DOHH2 (cell line): Measurements from ENCODE around the gene PDGFRA.

Source experiments
- H3F3A ChIP-seq: fragments of 200-600 bp; sonication (generic), shearing (Covaris generic); 2 replicates; pipeline ENCODE4 v1.6.0; 2016; ENCODE audit warnings: antibody characterized with exemption, mild to moderate bottlenecking; ENCODE audit not compliant: control insufficient read depth, insufficient read depth
- H3K27ac ChIP-seq: fragments of 200-600 bp; sonication (generic); 2 replicates; pipeline ENCODE4 v1.5.1; 2014; ENCODE audit warnings: low read depth, mild to moderate bottlenecking, low read length, moderate library complexity
- H3K27me3 ChIP-seq: fragments of 200-600 bp; sonication (generic); 2 replicates; pipeline ENCODE4 v1.6.1; 2014; ENCODE audit warnings: mild to moderate bottlenecking, low read length, mixed read lengths; ENCODE audit not compliant: control insufficient read depth
- H3K36me3 ChIP-seq: fragments of 200-600 bp; sonication (generic); 2 replicates; pipeline ENCODE4 v1.6.1; 2014; ENCODE audit warnings: mild to moderate bottlenecking, low read length, moderate library complexity, mixed read lengths; ENCODE audit not compliant: control insufficient read depth
- H3K4me1 ChIP-seq: fragments of 200-600 bp; sonication (generic); 2 replicates; pipeline ENCODE4 v1.6.1; 2014; ENCODE audit warnings: mild to moderate bottlenecking, low read length, mixed read lengths; ENCODE audit not compliant: control insufficient read depth
- H3K4me2 ChIP-seq: fragments of 200-600 bp; sonication (generic); 2 replicates; pipeline ENCODE4 v1.6.0; 2014; ENCODE audit warnings: mild to moderate bottlenecking, low read length, moderate library complexity
- H3K4me3 ChIP-seq: fragments of 200-600 bp; sonication (generic); 2 replicates; pipeline ENCODE4 v1.5.1; 2014; ENCODE audit warnings: mild to moderate bottlenecking, low read length, mixed read lengths
- H3K79me2 ChIP-seq: fragments of 200-600 bp; sonication (generic); 2 replicates; pipeline ENCODE4 v1.6.1; 2014; ENCODE audit warnings: mild to moderate bottlenecking, low read length, mixed read lengths; ENCODE audit not compliant: control insufficient read depth
- H3K9me2 ChIP-seq: fragments of 200-600 bp; sonication (generic); replicated peaks from 2 replicates; pipeline ENCODE4 v1.6.1; 2014; ENCODE audit warnings: mild to moderate bottlenecking, low read length, mixed read lengths; ENCODE audit not compliant: control insufficient read depth
- H3K9me3 ChIP-seq: fragments of 200-600 bp; sonication (generic); 2 replicates; pipeline ENCODE4 v1.6.1; 2014; ENCODE audit warnings: antibody characterized with exemption, low read length, mixed read lengths; ENCODE audit not compliant: control insufficient read depth, insufficient read depth
- H4K20me1 ChIP-seq: fragments of 200-600 bp; sonication (generic); 2 replicates; pipeline ENCODE4 v1.6.0; 2014; ENCODE audit warnings: low read depth, mild to moderate bottlenecking, antibody characterized with exemption, low read length, moderate library complexity; ENCODE audit not compliant: control insufficient read depth, insufficient read depth
- CTCF ChIP-seq: fragments of 200-600 bp; sonication (generic); IDR thresholded peaks from one replicate; pipeline ENCODE4 v1.5.1; 2014; ENCODE audit warnings: antibody characterized with exemption, mild to moderate bottlenecking, low read depth, low read length; ENCODE audit not compliant: poor library complexity, severe bottlenecking
- EZH2phosphoT487 ChIP-seq: fragments of 200-600 bp; sonication (generic); IDR thresholded peaks from 2 replicates; pipeline ENCODE4 v1.6.1; 2017; ENCODE audit warnings: borderline replicate concordance, mild to moderate bottlenecking, antibody characterized with exemption, low read length, moderate library complexity, mixed read lengths

Gene PDGFRA

DNA sequence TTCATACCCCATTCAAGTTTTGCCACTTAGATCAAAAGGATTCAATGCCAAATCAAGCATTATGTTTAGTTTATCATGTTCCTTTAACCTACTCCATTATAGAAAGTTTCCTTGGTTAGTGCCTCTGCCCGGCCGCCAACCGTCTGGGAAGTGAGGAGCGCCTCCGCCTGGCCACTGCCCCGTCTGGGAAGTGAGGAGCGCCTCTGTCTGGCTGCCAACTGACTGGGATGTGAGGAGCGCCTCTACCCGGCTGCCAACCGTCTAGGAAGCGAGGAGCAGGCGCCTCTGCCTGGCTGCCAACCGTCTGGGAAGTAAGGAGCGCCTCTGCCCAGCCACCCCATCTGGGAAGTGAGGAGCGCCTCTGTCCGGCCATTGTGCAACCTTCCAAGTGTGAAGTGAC is 36.3 kb upstream of the PDGFRA start:
- no peaks in the 10 kb centered on the region for H3K27me3 ChIP-seq
- H3K79me2 ChIP-seq = no peaks in the 10 kb centered on the region
- H3K4me1 ChIP-seq = peaks cover 7% of the 10 kb centered on the region
- no peak overlapping the region for H3K27ac ChIP-seq
- no peaks in the 10 kb centered on the region for H4K20me1 ChIP-seq
- H3F3A ChIP-seq = no peaks in the 10 kb centered on the region
- TF ChIP-seq EZH2phosphoT487 (no peak), CTCF (no peak)
- H3K4me3 ChIP-seq = no peak overlapping the region
- no peak overlapping the region for H3K4me2 ChIP-seq
- no peaks in the 10 kb centered on the region for H3K9me2 ChIP-seq
- H3K36me3 ChIP-seq = no peaks in the 10 kb centered on the region
- no peaks in the 10 kb centered on the region for H3K9me3 ChIP-seq

DNA sequence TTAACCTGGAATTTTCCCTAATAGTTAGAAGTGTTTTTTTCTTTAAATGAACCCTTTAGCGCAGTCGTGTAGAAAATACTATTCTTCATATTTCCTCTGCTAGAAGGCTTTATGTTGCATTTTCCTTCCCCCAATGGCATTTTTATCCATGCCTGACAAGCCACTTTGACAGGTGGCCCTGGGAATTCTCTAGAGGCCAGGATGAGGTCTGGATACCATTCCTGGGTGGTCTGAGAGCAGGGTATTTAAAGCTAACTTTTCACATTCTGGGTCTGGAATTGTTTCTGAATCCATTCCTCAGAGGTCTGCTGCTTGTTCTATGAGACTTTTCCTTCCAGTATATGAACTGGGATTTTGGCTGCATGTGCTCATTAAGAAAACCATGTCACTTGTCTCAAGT is 31.2 kb upstream of the PDGFRA start:
- H4K20me1 ChIP-seq = no peaks in the 10 kb centered on the region
- H3F3A ChIP-seq = no peaks in the 10 kb centered on the region
- no peaks in the 10 kb centered on the region for H3K79me2 ChIP-seq
- no peaks in the 10 kb centered on the region for H3K27me3 ChIP-seq
- H3K9me2 ChIP-seq = no peaks in the 10 kb centered on the region
- no peaks in the 10 kb centered on the region for H3K9me3 ChIP-seq
- TF ChIP-seq EZH2phosphoT487 (no peak), CTCF (no peak)
- H3K4me1 ChIP-seq = no peaks in the 10 kb centered on the region
- H3K27ac ChIP-seq = no peak overlapping the region
- no peaks in the 10 kb centered on the region for H3K36me3 ChIP-seq
- H3K4me2 ChIP-seq = no peak overlapping the region
- H3K4me3 ChIP-seq = no peak overlapping the region

GRCh38 chr4:54199919-54200318 is 29.2 kb upstream of the PDGFRA start:
- H3K4me2 ChIP-seq = no peak overlapping the region
- no peaks in the 10 kb centered on the region for H3K36me3 ChIP-seq
- H4K20me1 ChIP-seq = no peaks in the 10 kb centered on the region
- H3K27me3 ChIP-seq = no peaks in the 10 kb centered on the region
- TF ChIP-seq CTCF = no peak
- TF ChIP-seq EZH2phosphoT487 = no peak
- no peaks in the 10 kb centered on the region for H3K9me2 ChIP-seq
- H3K79me2 ChIP-seq = no peaks in the 10 kb centered on the region
- no peaks in the 10 kb centered on the region for H3K4me1 ChIP-seq
- H3K4me3 ChIP-seq = no peak overlapping the region
- no peaks in the 10 kb centered on the region for H3F3A ChIP-seq
- H3K9me3 ChIP-seq = no peaks in the 10 kb centered on the region
- H3K27ac ChIP-seq = no peak overlapping the region

- H3K4me1 ChIP-seq = no peaks in the 10 kb centered on the region
- H3K4me2 ChIP-seq = no peak overlapping the region
- no peak for TF ChIP-seq CTCF
- no peak for TF ChIP-seq EZH2phosphoT487
- H3K79me2 ChIP-seq = no peaks in the 10 kb centered on the region
- H3K36me3 ChIP-seq = no peaks in the 10 kb centered on the region
- H4K20me1 ChIP-seq = no peaks in the 10 kb centered on the region
- no peaks in the 10 kb centered on the region for H3K9me3 ChIP-seq
- H3F3A ChIP-seq = no peaks in the 10 kb centered on the region
- H3K4me3 ChIP-seq = no peak overlapping the region
- no peak overlapping the region for H3K27ac ChIP-seq
- no peaks in the 10 kb centered on the region for H3K27me3 ChIP-seq
- H3K9me2 ChIP-seq = no peaks in the 10 kb centered on the region
Measured at GRCh38 chr4:54209617-54210016, 19.5 kb upstream of the PDGFRA start.
